HEK293T (cell line): ENCODE data around the gene VASH2.

Source experiments
- CTCF ChIA-PET: fragments of 350-600 bp; formaldehyde crosslinking; extraction: SDS; loops from one replicate; lab custom pipeline; 2021; ENCODE audit warnings: antibody characterized with exemption, inconsistent platforms; lab: Yijun Ruan, JAX
- POLR2A ChIA-PET: fragments of 350-600 bp; formaldehyde crosslinking; extraction: SDS; loops from one replicate; lab custom pipeline; 2020; ENCODE audit warnings: antibody characterized with exemption, inconsistent platforms; lab: Yijun Ruan, JAX
- DNase-seq: peaks from one replicate; pipeline ENCODE4 v3.0.0; 2012; ENCODE audit warnings: mixed read lengths; ENCODE audit errors: extremely low spot score
- ARNT ChIP-seq: fragments of 450-650 bp; IDR thresholded peaks from 2 replicates; pipeline ENCODE4 v1.6.1; 2017; ENCODE audit warnings: mild to moderate bottlenecking
- BHLHE40 ChIP-seq: fragments of 450-650 bp; IDR thresholded peaks from 2 replicates; pipeline ENCODE4 v1.6.1; 2016; ENCODE audit warnings: mild to moderate bottlenecking, moderate library complexity, borderline replicate concordance
- CTBP1 ChIP-seq: fragments of 450-650 bp; IDR thresholded peaks from 2 replicates; pipeline ENCODE4 v1.6.1; 2016; ENCODE audit warnings: borderline replicate concordance
- ELF4 ChIP-seq: fragments of 450-650 bp; IDR thresholded peaks from 2 replicates; pipeline ENCODE4 v1.6.1; 2017; ENCODE audit warnings: antibody characterized with exemption
- FOXA1 ChIP-seq: fragments of 450-650 bp; IDR thresholded peaks from 2 replicates; pipeline ENCODE4 v1.6.1; 2016; ENCODE audit warnings: mild to moderate bottlenecking
- FOXK2 ChIP-seq: fragments of 450-650 bp; IDR thresholded peaks from 2 replicates; pipeline ENCODE4 v1.6.1; 2016; ENCODE audit warnings: mild to moderate bottlenecking
- FOXM1 ChIP-seq: fragments of 450-650 bp; IDR thresholded peaks from 2 replicates; pipeline ENCODE4 v1.6.1; 2017; ENCODE audit warnings: mild to moderate bottlenecking, borderline replicate concordance
- HDGF ChIP-seq: fragments of 450-650 bp; IDR thresholded peaks from 2 replicates; pipeline ENCODE4 v1.6.1; 2017; ENCODE audit warnings: antibody characterized with exemption, borderline replicate concordance
- L3MBTL2 ChIP-seq: fragments of 450-650 bp; conservative IDR thresholded peaks from 2 replicates; pipeline ENCODE4 v1.6.1; 2016; ENCODE audit warnings: mild to moderate bottlenecking
- LEF1 ChIP-seq: fragments of 450-650 bp; IDR thresholded peaks from 2 replicates; pipeline ENCODE4 v1.6.1; 2017; ENCODE audit warnings: mild to moderate bottlenecking, borderline replicate concordance
- NFRKB ChIP-seq: fragments of 450-650 bp; IDR thresholded peaks from 2 replicates; pipeline ENCODE4 v1.6.1; 2016; ENCODE audit warnings: mild to moderate bottlenecking, moderate library complexity
- SP1 ChIP-seq: fragments of 450-650 bp; IDR thresholded peaks from 2 replicates; pipeline ENCODE4 v1.6.1; 2017
- SUZ12 ChIP-seq: fragments of 450-650 bp; IDR thresholded peaks from 2 replicates; pipeline ENCODE4 v1.6.1; 2016; ENCODE audit warnings: mild to moderate bottlenecking
- TARDBP ChIP-seq: fragments of 450-650 bp; IDR thresholded peaks from 2 replicates; pipeline ENCODE4 v1.6.1; 2016
- ZNF384 ChIP-seq: fragments of 450-650 bp; IDR thresholded peaks from 2 replicates; pipeline ENCODE4 v1.6.1; 2016
- TF ChIP-seq, protein P1 (sequence below): fragments of 450-650 bp; IDR thresholded peaks from 2 replicates; pipeline ENCODE4 v1.6.1; 2016

VASH2 gene

DNA sequence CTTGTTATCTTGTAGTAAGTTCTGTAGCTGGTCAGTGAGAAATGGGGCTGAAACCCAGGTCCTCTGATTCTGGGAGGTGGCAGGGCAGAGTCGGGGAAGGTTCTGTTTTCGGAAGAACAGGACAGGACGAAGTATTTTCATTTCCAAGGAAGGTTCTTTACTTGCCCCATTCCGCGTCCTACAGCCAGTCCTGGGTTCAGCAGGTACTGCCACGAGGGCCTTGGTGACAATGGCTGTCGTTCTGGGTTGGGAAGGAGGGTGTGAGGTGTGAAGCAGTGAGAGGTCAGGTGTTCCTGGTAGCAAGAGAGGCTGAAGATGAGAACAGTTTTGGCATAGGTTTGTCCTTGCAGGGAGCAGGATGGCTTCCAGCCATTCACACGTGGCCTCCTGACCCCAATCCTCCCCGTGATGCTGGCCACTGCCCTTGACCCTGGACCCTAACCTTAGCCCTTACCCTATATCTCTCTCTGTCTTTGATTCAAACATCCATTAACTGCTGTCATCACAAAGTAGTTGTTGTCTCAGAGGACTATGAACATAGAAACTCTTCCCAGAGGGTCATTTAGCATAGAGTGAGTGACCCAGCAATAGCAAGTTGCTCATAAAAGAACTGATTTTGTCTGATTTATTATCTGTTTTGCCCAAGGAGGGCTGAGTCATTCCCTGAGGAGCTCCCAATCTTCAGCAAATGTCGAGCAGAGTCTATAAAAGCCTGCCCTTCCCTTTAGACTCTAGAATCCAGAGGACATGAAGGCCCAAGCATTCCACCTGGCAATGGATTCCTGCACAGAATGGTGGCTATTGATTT, 25.0 kb downstream of the VASH2 start:
- CTCF ChIA-PET = no interaction called here
- no peak for DNase-seq
- TF ChIP-seq HDGF (no peak), FOXA1 (no peak), CTBP1 (no peak), LEF1 (no peak), FOXM1 (no peak), ELF4 (no peak), TARDBP (no peak), SP1 (no peak), NFRKB (no peak), L3MBTL2 (no peak), BHLHE40 (no peak), ARNT (no peak), SUZ12 (no peak), FOXK2 (no peak), ZNF384 (no peak)
- TF ChIP-seq, protein P1, sequence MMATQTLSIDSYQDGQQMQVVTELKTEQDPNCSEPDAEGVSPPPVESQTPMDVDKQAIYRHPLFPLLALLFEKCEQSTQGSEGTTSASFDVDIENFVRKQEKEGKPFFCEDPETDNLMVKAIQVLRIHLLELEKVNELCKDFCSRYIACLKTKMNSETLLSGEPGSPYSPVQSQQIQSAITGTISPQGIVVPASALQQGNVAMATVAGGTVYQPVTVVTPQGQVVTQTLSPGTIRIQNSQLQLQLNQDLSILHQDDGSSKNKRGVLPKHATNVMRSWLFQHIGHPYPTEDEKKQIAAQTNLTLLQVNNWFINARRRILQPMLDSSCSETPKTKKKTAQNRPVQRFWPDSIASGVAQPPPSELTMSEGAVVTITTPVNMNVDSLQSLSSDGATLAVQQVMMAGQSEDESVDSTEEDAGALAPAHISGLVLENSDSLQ = no peak
- POLR2A ChIA-PET = no interaction called here

DNA sequence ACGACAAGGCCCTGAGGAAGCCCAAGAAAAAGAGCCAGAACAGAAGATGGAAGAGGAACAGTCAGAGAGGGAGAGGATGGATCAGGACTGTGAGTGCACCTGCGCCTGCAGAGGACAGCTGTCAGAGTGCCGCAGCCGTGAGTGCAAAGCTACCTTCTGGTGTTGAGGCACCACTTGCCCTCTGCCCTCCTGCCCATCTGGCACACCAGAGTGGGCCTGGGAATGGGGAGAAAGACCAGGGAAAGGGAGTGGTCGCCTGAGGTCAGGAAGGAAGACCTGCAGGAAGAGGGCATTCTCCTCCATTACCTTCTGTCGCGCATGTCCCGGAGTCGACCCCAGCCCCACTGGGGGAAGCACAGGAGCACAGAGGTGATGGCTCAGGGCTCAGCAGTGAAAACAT, 26.2 kb downstream of the VASH2 start:
- POLR2A ChIA-PET = no interaction called here
- CTCF ChIA-PET = interaction anchor here (1.2 kb wide), 1 partner anchor 9 kb away, joined by 4 read pairs; no protein-coding TSS in a partner anchor
- no peak for DNase-seq
- no peak for TF ChIP-seq SUZ12
- no peak for TF ChIP-seq FOXK2
- TF ChIP-seq ELF4 = no peak
- TF ChIP-seq BHLHE40 = no peak
- no peak for TF ChIP-seq FOXA1
- no peak for TF ChIP-seq ZNF384
- no peak for TF ChIP-seq SP1
- no peak for TF ChIP-seq CTBP1
- TF ChIP-seq TARDBP = no peak
- TF ChIP-seq ARNT = no peak
- TF ChIP-seq FOXM1 = no peak
- no peak for TF ChIP-seq NFRKB
- TF ChIP-seq, protein P1 = no peak

DNA sequence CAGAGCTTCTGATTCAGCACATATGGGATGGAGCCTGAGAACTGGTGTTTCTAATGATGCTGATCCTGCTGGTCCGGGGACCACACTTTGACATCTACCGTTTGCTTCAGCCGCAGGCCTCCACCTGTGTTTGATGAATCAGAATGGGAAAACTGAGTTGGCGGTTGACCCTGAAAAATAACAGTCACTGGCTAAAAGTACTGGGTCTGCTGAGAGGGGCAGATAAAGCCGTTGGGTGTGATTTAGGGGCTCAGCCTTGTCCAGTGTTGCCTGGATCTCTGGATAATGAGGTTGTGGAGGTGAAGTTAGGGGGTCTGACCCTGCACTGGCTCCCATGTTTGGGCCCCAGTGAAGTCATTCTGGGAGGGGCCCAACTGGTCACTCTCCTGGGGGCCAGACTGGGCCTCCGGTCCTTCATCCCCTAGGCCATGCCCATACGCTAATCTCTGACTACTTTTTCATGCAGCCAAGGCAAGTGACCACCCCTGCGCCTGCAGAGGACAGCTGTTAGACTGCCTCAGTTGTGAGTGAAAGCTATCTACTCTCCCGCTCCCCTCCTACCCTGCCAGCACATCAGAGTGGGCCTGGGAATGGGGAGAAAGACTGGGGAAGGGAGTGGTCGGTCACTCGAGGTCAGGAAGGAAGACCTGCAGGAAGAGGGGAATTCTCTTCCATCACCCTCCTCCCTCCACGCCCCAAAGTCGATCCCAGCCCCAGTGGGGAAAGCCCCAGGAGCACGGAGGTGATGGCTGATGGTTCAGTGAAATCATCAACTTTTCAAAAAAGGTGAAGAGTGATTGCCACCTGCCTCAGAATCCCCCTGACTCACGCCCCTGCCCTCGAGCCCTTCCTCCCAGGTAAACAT, 27.7 kb downstream of the VASH2 start:
- CTCF ChIA-PET = interaction anchor here (1.2 kb wide), 1 partner anchor 10 kb away, joined by 4 read pairs; no protein-coding TSS in a partner anchor
- POLR2A ChIA-PET = no interaction called here
- TF ChIP-seq ELF4 (no peak), FOXA1 (no peak), NFRKB (no peak), L3MBTL2 (no peak)
- DNase-seq = no peak

DNA sequence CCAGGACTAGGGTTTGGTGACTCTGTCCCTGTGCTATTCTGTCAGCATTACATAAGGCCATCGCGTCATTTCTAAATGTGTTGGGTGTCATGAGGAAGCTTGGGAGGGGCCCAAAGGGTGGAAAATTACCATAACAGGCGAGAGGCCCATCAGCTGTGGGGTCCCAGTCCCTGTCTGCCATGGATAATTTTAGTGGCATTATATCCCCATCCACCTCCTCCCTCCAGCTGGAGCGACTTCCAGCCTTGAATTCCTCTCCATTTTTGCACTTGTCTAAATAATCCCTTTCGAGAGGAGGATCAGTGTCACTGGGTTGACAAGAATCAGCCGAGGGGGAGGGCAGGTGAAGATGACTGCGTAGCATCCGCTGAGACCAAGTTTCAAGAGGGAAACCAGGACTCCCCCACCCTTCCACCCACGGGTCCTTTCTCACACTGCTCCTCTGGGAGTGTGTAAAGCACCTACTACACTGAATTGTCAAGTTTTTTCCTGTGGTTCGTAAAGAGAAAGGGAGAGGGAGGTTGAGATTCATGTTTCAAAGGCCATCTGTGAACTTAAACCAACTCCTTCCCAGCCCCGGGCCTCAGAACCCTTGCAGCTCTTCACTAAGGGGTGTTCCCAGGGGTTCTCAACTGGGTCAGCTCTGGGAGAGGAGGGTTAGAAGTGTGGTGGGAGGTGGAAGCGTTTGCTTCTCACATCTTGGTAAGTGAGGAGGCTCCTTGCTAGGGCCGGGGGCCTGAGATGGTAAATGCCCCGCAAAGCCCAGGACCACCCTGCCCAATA, 29.2 kb downstream of the VASH2 start:
- ChIA-PET CTCF (interaction anchor here (0.7 to 0.8 kb wide), 2 partner anchors 12 to 361 kb away, joined by 3 to 4 read pairs; no protein-coding TSS in a partner anchor), POLR2A (no interaction called here)
- no peak for DNase-seq
- TF ChIP-seq LEF1 (no peak), NFRKB (no peak), HDGF (no peak), FOXK2 (no peak)

DNA sequence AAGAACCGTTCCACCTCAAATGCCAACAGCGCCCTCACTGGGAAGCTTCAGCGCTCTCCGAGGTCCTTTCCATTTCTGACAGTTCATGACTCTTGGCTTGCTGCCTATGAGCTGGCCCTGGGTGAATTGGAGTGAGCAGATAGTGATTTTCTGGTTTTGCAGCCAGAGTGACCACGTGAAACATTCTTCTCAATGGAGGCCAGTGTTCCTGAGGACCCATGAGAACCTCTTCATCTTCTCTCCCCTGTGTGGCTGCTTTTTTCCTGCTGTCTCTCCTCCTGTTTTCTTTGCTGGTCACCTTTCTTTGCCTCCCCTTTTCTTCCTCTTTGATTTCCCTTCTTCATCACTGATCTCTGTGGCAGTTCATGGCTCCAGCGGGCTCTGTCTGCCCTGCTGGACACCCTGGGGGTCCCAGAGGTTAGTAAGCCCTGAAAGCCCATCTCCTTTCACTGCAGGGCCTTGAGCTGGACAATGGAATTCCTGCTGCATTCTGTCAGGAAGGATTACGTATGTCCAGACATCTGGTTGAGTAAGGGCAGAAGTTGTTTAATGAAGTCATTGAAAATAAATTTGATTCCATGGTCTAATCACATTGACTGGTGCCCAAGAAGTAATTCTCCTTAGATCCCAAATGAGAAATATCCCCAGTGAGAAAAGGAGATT, 29.9 kb downstream of the VASH2 start:
- TF ChIP-seq LEF1 = no peak
- no peak for TF ChIP-seq HDGF
- TF ChIP-seq NFRKB = no peak
- TF ChIP-seq ARNT = no peak
- TF ChIP-seq FOXM1 = no peak
- TF ChIP-seq CTBP1 = no peak
- no peak for TF ChIP-seq BHLHE40
- no peak for TF ChIP-seq SP1
- TF ChIP-seq FOXK2 = no peak
- no peak for TF ChIP-seq ZNF384
- TF ChIP-seq SUZ12 = no peak
- no peak for TF ChIP-seq L3MBTL2
- no peak for TF ChIP-seq TARDBP
- CTCF ChIA-PET = interaction anchor here (0.7 to 0.8 kb wide), 2 partner anchors 12 to 361 kb away, joined by 3 to 4 read pairs; no protein-coding TSS in a partner anchor
- DNase-seq = no peak
- POLR2A ChIA-PET = no interaction called here
